ENCODE results near the gene TBC1D10A.

Gene TBC1D10A

GRCh38 chr22:30326706-30327362 is at the start of gene TBC1D10A:
Gene TBC1D10A, minus strand, starts transcription at chr22:30326941. Its CDS starts 60 bp downstream, at chr22:30326881.
- peak; percentile 97 for DNase-seq

- no peak for DNase-seq
These were observed 48.6 kb upstream of the TBC1D10A start for GRCh38 chr22:30375312-30375849.

GRCh38 chr22:30373331-30374325 is 46.9 kb upstream of the TBC1D10A start:
- no peak for DNase-seq

- DNase-seq: no peak
These were observed 46.2 kb upstream of the TBC1D10A start for GRCh38 chr22:30372915-30373314.

- DNase-seq: no peak
These were observed 45.2 kb upstream of the TBC1D10A start for GRCh38 chr22:30371981-30372380.

- no peak for DNase-seq
These were observed 44.6 kb upstream of the TBC1D10A start for GRCh38 chr22:30371321-30371720.

GRCh38 chr22:30370641-30371230 is 44.0 kb upstream of the TBC1D10A start:
- no peak for DNase-seq

- DNase-seq: no peak
These were observed 41.7 kb upstream of the TBC1D10A start for GRCh38 chr22:30368420-30368819.

GRCh38 chr22:30365891-30366290 is 39.1 kb upstream of the TBC1D10A start:
- DNase-seq: no peak

- no peak for DNase-seq
These were observed 36.0 kb upstream of the TBC1D10A start for GRCh38 chr22:30362651-30363281.

- no peak for DNase-seq
These were observed 35.3 kb upstream of the TBC1D10A start for GRCh38 chr22:30361916-30362650.

GRCh38 chr22:30358541-30358940 is 31.8 kb upstream of the TBC1D10A start:
- DNase-seq: no peak

GRCh38 chr22:30357650-30358215 is 31.0 kb upstream of the TBC1D10A start:
- no peak for DNase-seq

GRCh38 chr22:30357236-30357570 is 30.5 kb upstream of the TBC1D10A start:
- DNase-seq: no peak

- DNase-seq: peak; percentile 95
These were observed 29.9 kb upstream of the TBC1D10A start, which contains the start of the genes CCDC157 and SF3A1 for GRCh38 chr22:30356449-30357235. Gene CCDC157, plus strand, starts transcription at chr22:30357007. Its CDS starts 8,994 bp downstream, at chr22:30366001. Gene SF3A1, minus strand, starts transcription at chr22:30356894. Its CDS starts 102 bp downstream, at chr22:30356792.

- no peak for DNase-seq
These were observed 27.9 kb upstream of the TBC1D10A start for GRCh38 chr22:30354644-30355043.

GRCh38 chr22:30351226-30351625 is 24.5 kb upstream of the TBC1D10A start:
- no peak for DNase-seq

- DNase-seq: no peak
These were observed 22.1 kb upstream of the TBC1D10A start for GRCh38 chr22:30348809-30349208.

GRCh38 chr22:30348404-30348803 is 21.7 kb upstream of the TBC1D10A start:
- peak; percentile 62 for DNase-seq

- DNase-seq: peak; percentile 68
These were observed 20.6 kb upstream of the TBC1D10A start for GRCh38 chr22:30347255-30347892.

Data from activated CD4-positive, alpha-beta T cell treated with anti-CD3 and anti-CD28 coated beads, Interleukin-10, Interleukin-2, amounts not matched to agents 100 ng/mL and 50 ng/mL, durations not matched to agents 16 hours and 8 hours (primary cell).